ENCODE measurements around the gene MECP2. TPM values are rescaled to one million over a fixed set of nuclear protein-coding genes. Genes with fewer than 3 reads are reported as not detected.

The MECP2 gene
- total and polyA plus RNA-seq, 7 donors: 27.6 to 54.4 (median 35.5) TPM

DNA sequence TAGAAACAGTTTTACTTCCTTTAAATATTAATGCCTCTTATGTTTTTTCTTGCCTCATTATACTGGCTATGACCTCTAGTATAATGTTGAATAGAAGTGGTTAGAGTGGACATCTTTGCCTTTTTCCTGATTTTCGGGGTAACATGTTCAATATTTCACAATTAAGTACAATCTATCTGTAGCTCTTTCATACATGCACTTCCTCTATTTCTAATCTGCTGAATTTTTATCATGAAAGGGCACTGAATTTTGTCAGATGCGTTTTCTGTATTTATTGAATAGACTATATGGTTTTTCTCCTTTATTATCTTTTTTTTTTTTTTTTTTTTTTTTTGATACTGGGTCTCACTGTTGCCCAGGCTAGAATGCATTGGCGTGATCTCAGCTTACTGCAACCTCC, 29.0 kb downstream of the MECP2 start:
- intact Hi-C loops (cut with DNase I): no loop called here
- Histone ChIP-seq H3K4me1 (peaks cover 6% of the 10 kb centered on the region), H3K36me3 (ENCODE audit: insufficient read depth in 1 of 2, low read depth in 1 of 2) (no peaks in the 10 kb centered on the region), H3K9me3 (no peaks in the 10 kb centered on the region), H3K27me3 (ENCODE audit: insufficient read depth in 3 of 3, low read length in 2 of 3) (peaks cover 0 to 3% (median 0%) of the 10 kb centered on the region in 3 donors), H3K4me3 (no peak overlapping the region), H3K27ac (no peak overlapping the region)
- ATAC-seq (no peak), DNase-seq (no peak)
- TF ChIP-seq, protein P1, sequence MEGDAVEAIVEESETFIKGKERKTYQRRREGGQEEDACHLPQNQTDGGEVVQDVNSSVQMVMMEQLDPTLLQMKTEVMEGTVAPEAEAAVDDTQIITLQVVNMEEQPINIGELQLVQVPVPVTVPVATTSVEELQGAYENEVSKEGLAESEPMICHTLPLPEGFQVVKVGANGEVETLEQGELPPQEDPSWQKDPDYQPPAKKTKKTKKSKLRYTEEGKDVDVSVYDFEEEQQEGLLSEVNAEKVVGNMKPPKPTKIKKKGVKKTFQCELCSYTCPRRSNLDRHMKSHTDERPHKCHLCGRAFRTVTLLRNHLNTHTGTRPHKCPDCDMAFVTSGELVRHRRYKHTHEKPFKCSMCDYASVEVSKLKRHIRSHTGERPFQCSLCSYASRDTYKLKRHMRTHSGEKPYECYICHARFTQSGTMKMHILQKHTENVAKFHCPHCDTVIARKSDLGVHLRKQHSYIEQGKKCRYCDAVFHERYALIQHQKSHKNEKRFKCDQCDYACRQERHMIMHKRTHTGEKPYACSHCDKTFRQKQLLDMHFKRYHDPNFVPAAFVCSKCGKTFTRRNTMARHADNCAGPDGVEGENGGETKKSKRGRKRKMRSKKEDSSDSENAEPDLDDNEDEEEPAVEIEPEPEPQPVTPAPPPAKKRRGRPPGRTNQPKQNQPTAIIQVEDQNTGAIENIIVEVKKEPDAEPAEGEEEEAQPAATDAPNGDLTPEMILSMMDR (IDR thresholded peaks at IDR 0.05): no peak
- 69 to 95% (median 93%) methylated on average over 3 of the region's 3 CpGs for WGBS, 3 donors

DNA sequence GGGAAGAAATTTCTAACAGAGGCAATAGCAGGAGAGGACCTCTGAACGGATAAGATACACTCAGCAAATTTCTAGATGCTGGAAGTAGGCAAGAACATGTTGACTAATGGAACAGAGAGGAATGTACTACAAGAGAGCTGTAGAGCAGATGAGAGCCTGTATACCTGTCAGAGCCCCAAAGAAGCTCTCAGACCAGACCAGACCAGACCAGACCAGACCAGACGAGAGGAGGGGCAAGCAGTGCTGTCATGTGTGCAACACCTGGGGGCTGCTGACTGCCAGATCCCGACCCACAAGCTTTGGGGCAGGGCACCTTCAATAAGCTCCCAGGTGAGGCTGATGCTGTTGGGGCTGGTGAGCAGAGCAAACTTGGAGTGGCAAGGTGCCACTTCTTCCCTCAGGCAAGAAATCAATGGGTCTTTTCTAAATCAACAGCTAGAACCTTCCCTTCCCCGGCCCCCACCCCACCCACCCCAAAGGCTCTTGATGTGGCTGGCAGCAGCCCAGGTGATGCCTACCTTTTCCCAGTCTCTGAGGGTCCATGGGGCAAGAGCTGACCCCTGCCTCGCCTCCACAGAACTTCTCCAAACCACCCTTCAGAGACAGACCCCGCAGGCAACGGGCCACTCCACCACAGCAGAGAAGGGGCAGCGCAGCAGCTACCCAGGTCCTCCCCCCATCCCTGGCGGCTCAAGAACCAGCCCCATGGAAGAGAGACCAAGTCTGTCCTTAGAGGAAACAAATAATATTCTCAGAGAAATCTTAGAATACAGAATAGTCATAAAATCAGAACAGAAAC, 32.7 kb downstream of the MECP2 start:
- peaks cover 10% of the 10 kb centered on the region for H3K4me1 ChIP-seq
- H3K4me3 ChIP-seq: no peak overlapping the region
- ATAC-seq: peak in 1 of 4 donors; percentile 15
- no peak for DNase-seq
- no peak overlapping the region for H3K27ac ChIP-seq
- 73 to 90% (median 83%) methylated on average over 8 to 9 of the region's 9 CpGs for WGBS, 3 donors
- H3K9me3 ChIP-seq: no peaks in the 10 kb centered on the region
- H3K36me3 ChIP-seq (ENCODE audit: insufficient read depth in 1 of 2, low read depth in 1 of 2): no peaks in the 10 kb centered on the region
- TF ChIP-seq, protein P1 (IDR thresholded peaks at IDR 0.05): no peak
- intact Hi-C loops (cut with DNase I): no loop called here
- H3K27me3 ChIP-seq (ENCODE audit: insufficient read depth in 3 of 3, low read length in 2 of 3): peaks cover 0 to 6% (median 0%) of the 10 kb centered on the region in 3 donors

DNA sequence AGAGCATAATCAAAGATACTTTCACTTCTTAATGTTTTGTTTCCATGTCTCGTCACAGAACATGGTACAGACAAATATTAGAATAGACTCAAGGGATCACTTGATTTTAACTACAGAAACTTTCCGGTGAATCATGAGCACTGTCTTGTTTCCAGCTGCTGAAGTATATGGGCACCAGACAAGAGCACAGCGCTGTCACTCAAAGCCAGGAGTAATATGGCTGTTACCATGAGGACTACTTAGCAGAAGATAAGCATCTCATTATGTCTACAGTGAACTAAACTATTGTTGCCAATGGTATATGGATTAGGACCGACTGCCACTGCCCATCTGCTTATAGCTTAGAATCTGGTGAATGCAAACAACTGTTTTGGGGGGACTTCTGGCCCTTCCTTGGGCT, 34.3 kb downstream of the MECP2 start:
- ATAC-seq: peak in 2 of 4 donors; percentile 36 to 53
- peaks cover 0 to 3% (median 0%) of the 10 kb centered on the region in 3 donors for H3K27me3 ChIP-seq (ENCODE audit: insufficient read depth in 3 of 3, low read length in 2 of 3)

DNA sequence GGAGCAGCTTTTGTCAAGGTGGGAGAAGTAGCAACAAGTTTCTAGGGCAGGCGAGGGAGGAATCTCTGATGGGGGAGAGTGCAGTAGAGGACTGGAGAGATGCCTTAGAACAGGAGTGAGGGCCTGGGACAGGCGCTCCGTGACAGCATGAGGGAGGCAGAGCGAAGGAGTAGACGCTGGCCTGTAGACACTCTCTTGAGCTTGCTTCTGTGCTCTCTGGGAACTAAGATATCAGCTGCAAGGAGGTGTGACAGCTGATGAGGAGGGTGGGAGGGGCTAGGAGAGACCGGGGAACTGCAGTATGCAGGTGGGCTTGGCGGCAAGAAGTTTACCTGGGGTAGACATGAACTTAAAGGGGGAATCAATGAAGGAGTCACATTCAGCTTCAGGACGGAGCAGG, 35.7 kb downstream of the MECP2 start:
- Histone ChIP-seq H3K4me1 (peaks cover 28% of the 10 kb centered on the region), H3K9me3 (no peaks in the 10 kb centered on the region), H3K27ac (no peak overlapping the region), H3K27me3 (ENCODE audit: insufficient read depth in 3 of 3, low read length in 2 of 3) (peaks cover 0 to 7% (median 0%) of the 10 kb centered on the region in 3 donors), H3K36me3 (ENCODE audit: insufficient read depth in 1 of 2, low read depth in 1 of 2) (no peaks in the 10 kb centered on the region), H3K4me3 (no peak overlapping the region)
- TF ChIP-seq, protein P1 (IDR thresholded peaks at IDR 0.05): no peak
- intact Hi-C loops (cut with DNase I): no loop called here
- WGBS, 3 donors: 73 to 87% (median 79%) methylated on average over 8 of the region's 8 CpGs
- ATAC-seq (no peak), DNase-seq (no peak)

More for the DNA sequence above, 34.3 kb downstream of the MECP2 start:
- H3K4me3 ChIP-seq: no peak overlapping the region
- WGBS, 3 donors: 67 to 77% (median 70%) methylated on average over 4 of the region's 4 CpGs
- no peaks in the 10 kb centered on the region for H3K9me3 ChIP-seq
- TF ChIP-seq, protein P1 (IDR thresholded peaks at IDR 0.05): no peak
- peaks cover 22% of the 10 kb centered on the region for H3K4me1 ChIP-seq
- intact Hi-C loops (cut with DNase I): no loop called here
- H3K36me3 ChIP-seq (ENCODE audit: insufficient read depth in 1 of 2, low read depth in 1 of 2): no peaks in the 10 kb centered on the region
- H3K27ac ChIP-seq: no peak overlapping the region
- no peak for DNase-seq

All from psoas muscle (tissue), 8 donors.